Endothelial cell of umbilical vein (primary cell): ENCODE results near the gene ZNF593. TPM values are rescaled to one million over a fixed set of nuclear protein-coding genes. Genes with fewer than 3 reads are reported as not detected.

Experiments used
- BruUV-seq: library from RNA; stranded (reverse); fragments of 400-500 nt; replicated peaks from 2 replicates; lab custom pipeline; 2021; lab: Mats Ljungman, UMichigan
- CTCF ChIA-PET: fragments of 300-600, 350-600 bp; sonication (Branson Sonifier 250); formaldehyde crosslinking; loops from one replicate; lab custom pipeline; 2021; ENCODE audit warnings: antibody characterized with exemption, inconsistent platforms; lab: Charles Lee
- POLR2A ChIA-PET: fragments of 300-600, 350-600 bp; sonication (Branson Sonifier 250); formaldehyde crosslinking; loops from one replicate; lab custom pipeline; 2021; ENCODE audit warnings: antibody characterized with exemption, inconsistent platforms; lab: Charles Lee
- DNase-seq: peaks from one replicate; pipeline ENCODE4 v3.0.0-alpha.2; 2011; ENCODE audit warnings: low read depth, low spot score
- FAIRE-seq: peaks from 2 replicates; lab custom pipeline; 2011; peaks lifted over from hg19 to GRCh38; lab: Jason Lieb, UNC
- H2AFZ ChIP-seq: 2 replicates; pipeline ENCODE4 v1.6.0; 2012; ENCODE audit warnings: low read depth, low read length, control low read depth, inconsistent platforms
- H3K27ac ChIP-seq: 2 replicates; pipeline ENCODE4 v1.5.1; 2011; ENCODE audit warnings: low read depth, mild to moderate bottlenecking, control low read depth, low read length, moderate library complexity; ENCODE audit not compliant: insufficient read depth
- H3K27me3 ChIP-seq, 2 experiments: 2 replicates each; pipeline versions ENCODE4 v1.6.0 to v1.6.1; 2011; ENCODE audit warnings: low read length in 2 of 2, mixed read lengths in 1 of 2; ENCODE audit not compliant: control insufficient read depth in 2 of 2, insufficient read depth in 2 of 2
- H3K36me3 ChIP-seq, 2 experiments: 2 replicates in 1 of 2; 3 replicates in 1 of 2; pipeline ENCODE4 v1.5.1; 2011; ENCODE audit warnings: low read length in 2 of 2, mild to moderate bottlenecking in 1 of 2, moderate library complexity in 1 of 2; ENCODE audit not compliant: control insufficient read depth in 2 of 2, insufficient read depth in 2 of 2; ENCODE audit errors: extremely low read depth in 1 of 2
- H3K4me1 ChIP-seq: 3 replicates; pipeline ENCODE4 v1.5.1; 2011; ENCODE audit warnings: mild to moderate bottlenecking, low read length; ENCODE audit not compliant: control insufficient read depth, insufficient read depth; ENCODE audit errors: extremely low read depth
- H3K4me2 ChIP-seq: 2 replicates; pipeline ENCODE4 v1.6.1; 2011; ENCODE audit warnings: low read length, control low read depth, mixed read lengths; ENCODE audit not compliant: insufficient read depth
- H3K4me3 ChIP-seq, 3 experiments: fragments of 200-600 bp in 1 of 3; sonication (generic), shearing (Covaris generic) in 1 of 3; replicated peaks in 1 of 3; 2 replicates each; pipeline ENCODE4 v1.5.1; 2011 to 2016; ENCODE audit warnings: control low read depth in 3 of 3, low read length in 3 of 3, mild to moderate bottlenecking in 2 of 3, inconsistent platforms in 1 of 3, low read depth in 1 of 3, moderate library complexity in 1 of 3; ENCODE audit not compliant: insufficient read depth in 1 of 3
- H3K79me2 ChIP-seq: 2 replicates; pipeline ENCODE4 v1.6.0; 2012; ENCODE audit warnings: low read length, inconsistent platforms; ENCODE audit not compliant: control insufficient read depth, insufficient read depth
- H3K9ac ChIP-seq: replicated peaks from 2 replicates; pipeline ENCODE3; 2011; ENCODE audit warnings: low read length, control low read depth; ENCODE audit not compliant: insufficient read depth; ENCODE audit errors: extremely low read depth
- H3K9me1 ChIP-seq: replicated peaks from 3 replicates; pipeline ENCODE4 v1.6.0; 2011; ENCODE audit warnings: mild to moderate bottlenecking, low read length; ENCODE audit not compliant: control insufficient read depth, insufficient read depth; ENCODE audit errors: extremely low read depth
- H3K9me3 ChIP-seq: replicated peaks from 2 replicates; pipeline ENCODE4 v1.5.1; 2012; ENCODE audit warnings: low read length, inconsistent platforms; ENCODE audit not compliant: control insufficient read depth, insufficient read depth
- H4K20me1 ChIP-seq: replicated peaks from 2 replicates; pipeline ENCODE3; 2011; ENCODE audit warnings: mild to moderate bottlenecking, low read length; ENCODE audit not compliant: control insufficient read depth, insufficient read depth; ENCODE audit errors: extremely low read depth
- CTCF ChIP-seq, 2 donors: IDR thresholded peaks; 1 replicate in 1 of 2; 2 replicates in 1 of 2; pipeline ENCODE4 v1.5.1; 2011; ENCODE audit warnings: low read length in 2 of 2, mild to moderate bottlenecking in 2 of 2, moderate library complexity in 2 of 2, control low read depth in 1 of 2, inconsistent platforms in 1 of 2, low read depth in 1 of 2; ENCODE audit not compliant: insufficient read depth in 1 of 2; ENCODE audit errors: extremely low read depth in 1 of 2
- EZH2 ChIP-seq: IDR thresholded peaks from 2 replicates; pipeline ENCODE4 v1.6.1; 2012; ENCODE audit warnings: borderline replicate concordance, low read depth, mild to moderate bottlenecking, moderate library complexity, low read length, inconsistent platforms; ENCODE audit not compliant: severe bottlenecking
- FOS ChIP-seq: IDR thresholded peaks from 2 replicates; pipeline ENCODE4 v1.6.1; 2011; ENCODE audit warnings: mild to moderate bottlenecking, low read length, moderate library complexity, borderline replicate concordance; ENCODE audit not compliant: insufficient read depth
- JUN ChIP-seq: IDR thresholded peaks from 2 replicates; pipeline ENCODE4 v1.6.1; 2011; ENCODE audit warnings: borderline replicate concordance, low read depth; ENCODE audit not compliant: insufficient read length, insufficient read depth
- MAX ChIP-seq: IDR thresholded peaks from 2 replicates; pipeline ENCODE4 v1.6.1; 2011; ENCODE audit not compliant: insufficient read depth, insufficient read length
- MYC ChIP-seq: IDR thresholded peaks from one replicate; pipeline ENCODE4 v1.6.1; 2011; ENCODE audit warnings: mild to moderate bottlenecking, low read depth, low read length
- POLR2A ChIP-seq: IDR thresholded peaks from 2 replicates; pipeline ENCODE4 v1.6.1; 2012; ENCODE audit warnings: low read depth, mild to moderate bottlenecking, control low read depth, low read length
- POLR2AphosphoS5 ChIP-seq: IDR thresholded peaks from 2 replicates; pipeline ENCODE4 v1.6.1; 2012; ENCODE audit warnings: low read depth, mild to moderate bottlenecking, control low read depth, low read length, moderate library complexity; ENCODE audit not compliant: insufficient read depth
- dilution Hi-C: fragments of 300-500 bp; cut with MboI; formaldehyde crosslinking; loops from one replicate; pipeline ENCODE4 v1.15.0; 2019; ENCODE audit warnings: low sequenced_read_pairs; ENCODE audit not compliant: extremely low pct_ligation_motif_present
- intact Hi-C: fragments of 100-400 bp; cut with micrococcal nuclease; formaldehyde crosslinking; loops from one replicate; pipeline ENCODE4 v1.10.0; 2022
- polyA plus RNA-seq, 4 experiments: library from polyadenylated mRNA; depleted of rRNA in 3 of 4; stranded (reverse) in 3 of 4; unstranded in 1 of 4; fragments of >200 nt; gene quantifications; 2 replicates each; pipeline versions ENCODE4 v1.2.1 to v1.2.3, GENCODE V29; 2011 to 2012; ENCODE audit warnings: missing spikeins in 1 of 4
- total RNA-seq: library from RNA; stranded (reverse); gene quantifications from 2 replicates; pipeline ENCODE4 v1.2.3, GENCODE V29; 2021

ZNF593 gene
- total and polyA plus RNA-seq, 2 donors (not counting 3 experiments of a cell fraction or from before 2014, with no cell fraction given): 30.5 to 71.0 TPM

- TF ChIP-seq MAX (no peak), FOS (no peak), JUN (no peak), POLR2A (no peak), POLR2AphosphoS5 (no peak), MYC (no peak), EZH2 (no peak), CTCF (IDR thresholded peaks at IDR 0.05; ENCODE audit: extremely low read depth in 1 of 2, insufficient read depth in 1 of 2, low read depth in 1 of 2, low read length in 2 of 2) (no peak)
- H3K4me1 ChIP-seq: no peaks in the 10 kb centered on the region
These were observed 49.3 kb downstream of the ZNF593 start for GRCh38 chr1:26218906-26219494.

More at GRCh38 chr1:26218906-26219494, 49.3 kb downstream of the ZNF593 start:
- no peak overlapping the region for H3K9ac ChIP-seq
- H3K36me3 ChIP-seq: no peaks in the 10 kb centered on the region
- no TSS peak for BruUV-seq
- DNase-seq: no peak
- H3K79me2 ChIP-seq: no peaks in the 10 kb centered on the region
- ChIA-PET CTCF (no interaction called here), POLR2A (no interaction called here)
- dilution Hi-C loops (no loop called here), intact Hi-C loops (no loop called here)
- H3K27ac ChIP-seq: no peak overlapping the region
- H3K4me3 ChIP-seq: no peak overlapping the region
- FAIRE-seq: no peak
- H2AFZ ChIP-seq: no peak overlapping the region
- H3K27me3 ChIP-seq: peaks cover 0 to 2% of the 10 kb centered on the region in 2 experiments
- H3K9me1 ChIP-seq: no peaks in the 10 kb centered on the region
- H3K9me3 ChIP-seq: no peaks in the 10 kb centered on the region
- no peaks in the 10 kb centered on the region for H4K20me1 ChIP-seq
- H3K4me2 ChIP-seq: no peak overlapping the region

Other genes starting within 250 kb of the ZNF593 start
- gene PAFAH2, start 171.8 kb upstream of the ZNF593 start, total RNA-seq: 5.0 and 6.9 TPM in 2 replicates
- gene PAFAH2, start 171.8 kb upstream of the ZNF593 start, polyA plus RNA-seq: 5.0 and 6.0 TPM in 2 replicates
- not detected in 2 replicates for gene EXTL1, start 148.1 kb upstream of the ZNF593 start, total RNA-seq
- gene EXTL1, start 148.1 kb upstream of the ZNF593 start, polyA plus RNA-seq: not detected in 2 replicates
- not detected in 2 replicates for gene SLC30A2, start 123.8 kb upstream of the ZNF593 start, total RNA-seq
- gene SLC30A2, start 123.8 kb upstream of the ZNF593 start, polyA plus RNA-seq: not detected in 2 replicates
- gene TRIM63, start 102.3 kb upstream of the ZNF593 start, total RNA-seq: not detected in 2 replicates
- gene TRIM63, start 102.3 kb upstream of the ZNF593 start, polyA plus RNA-seq: not detected in 2 replicates
- 5.6 and 8.0 TPM in 2 replicates for gene PDIK1L, start 58.1 kb upstream of the ZNF593 start, total RNA-seq
- gene PDIK1L, start 58.1 kb upstream of the ZNF593 start, polyA plus RNA-seq: 1.2 and 1.6 TPM in 2 replicates
- 4.4 and 5.1 TPM in 2 replicates for gene FAM110D, start 10.8 kb upstream of the ZNF593 start, total RNA-seq
- gene FAM110D, start 10.8 kb upstream of the ZNF593 start, polyA plus RNA-seq: 2.6 and 3.8 TPM in 2 replicates
- gene C1orf232, start 945 bp upstream of the ZNF593 start, total RNA-seq: not detected in 2 replicates
- not detected in 2 replicates for gene C1orf232, start 945 bp upstream of the ZNF593 start, polyA plus RNA-seq
- not detected in 2 replicates for gene ZNF593OS, start 1.9 kb downstream of the ZNF593 start, total RNA-seq
- not detected in 2 replicates for gene ZNF593OS, start 1.9 kb downstream of the ZNF593 start, polyA plus RNA-seq
- gene CNKSR1, start 7.6 kb downstream of the ZNF593 start, total RNA-seq: not detected in 2 replicates
- 0.19 and 0.22 TPM in 2 replicates for gene CNKSR1, start 7.6 kb downstream of the ZNF593 start, polyA plus RNA-seq
- not detected in 2 replicates for gene CATSPER4, start 20.7 kb downstream of the ZNF593 start, total RNA-seq
- not detected in 2 replicates for gene CATSPER4, start 20.7 kb downstream of the ZNF593 start, polyA plus RNA-seq
- 16.2 and 17.8 TPM in 2 replicates for gene CEP85, start 64.3 kb downstream of the ZNF593 start, total RNA-seq
- 15.2 and 16.1 TPM in 2 replicates for gene CEP85, start 64.3 kb downstream of the ZNF593 start, polyA plus RNA-seq
- 337 and 344 TPM in 2 replicates for gene SH3BGRL3, start 110.2 kb downstream of the ZNF593 start, total RNA-seq
- 233 and 305 TPM in 2 replicates for gene SH3BGRL3, start 110.2 kb downstream of the ZNF593 start, polyA plus RNA-seq
- 11.9 and 15.6 TPM in 2 replicates for gene UBXN11, start 136.7 kb downstream of the ZNF593 start, total RNA-seq
- gene UBXN11, start 136.7 kb downstream of the ZNF593 start, polyA plus RNA-seq: 14.6 and 14.8 TPM in 2 replicates
- gene CD52, start 148.1 kb downstream of the ZNF593 start, total RNA-seq: not detected in 2 replicates
- gene CD52, start 148.1 kb downstream of the ZNF593 start, polyA plus RNA-seq: not detected in 2 replicates
- not detected in 2 replicates for gene CRYBG2, start 184.2 kb downstream of the ZNF593 start, total RNA-seq
- not detected in 2 replicates for gene CRYBG2, start 184.2 kb downstream of the ZNF593 start, polyA plus RNA-seq
- not detected in 2 replicates for gene ZNF683, start 202.8 kb downstream of the ZNF593 start, total RNA-seq
- gene ZNF683, start 202.8 kb downstream of the ZNF593 start, polyA plus RNA-seq: not detected in 2 replicates
- gene LIN28A, start 240.9 kb downstream of the ZNF593 start, total RNA-seq: not detected in 2 replicates
- gene LIN28A, start 240.9 kb downstream of the ZNF593 start, polyA plus RNA-seq: 0.10 and 0.11 TPM in 2 replicates